AG09309 (cell line): ENCODE measurements around the gene ALDH3B2.
A peak's percentile ranks its signal among the peaks of the same experiment; 100 is the strongest.

Source experiments
- DNase-seq: peaks from one replicate; pipeline ENCODE4 v3.0.0-alpha.2; 2010; ENCODE audit warnings: low read depth
- H3K4me3 ChIP-seq: 2 replicates; pipeline ENCODE4 v1.5.1; 2011; ENCODE audit warnings: mild to moderate bottlenecking, low read depth, low read length, moderate library complexity; ENCODE audit not compliant: control insufficient read depth
- CTCF ChIP-seq: IDR thresholded peaks from 2 replicates; pipeline ENCODE4 v1.5.1; 2011; ENCODE audit warnings: mild to moderate bottlenecking, low read depth, low read length, inconsistent platforms; ENCODE audit not compliant: insufficient read depth, control insufficient read depth; ENCODE audit errors: missing control alignments

Gene ALDH3B2

GRCh38 chr11:67656278-67656922 is 18.0 kb downstream of the ALDH3B2 start:
- no peak for DNase-seq

GRCh38 chr11:67654225-67654624 is 20.2 kb downstream of the ALDH3B2 start:
- no peak overlapping the region for H3K4me3 ChIP-seq
- no peak for TF ChIP-seq CTCF
- no peak for DNase-seq

More at GRCh38 chr11:67656278-67656922, 18.0 kb downstream of the ALDH3B2 start:
- TF ChIP-seq CTCF: no peak
- H3K4me3 ChIP-seq: no peak overlapping the region

- no peak overlapping the region for H3K4me3 ChIP-seq
- no peak for DNase-seq
- TF ChIP-seq CTCF: no peak
These were observed 21.2 kb downstream of the ALDH3B2 start for GRCh38 chr11:67652965-67653845.

- no peak overlapping the region for H3K4me3 ChIP-seq
- TF ChIP-seq CTCF: no peak
- no peak for DNase-seq
These were observed 22.2 kb downstream of the ALDH3B2 start for GRCh38 chr11:67651976-67652781.

- no peak for TF ChIP-seq CTCF
- no peak for DNase-seq
- peak overlapping the region; percentile 35 for H3K4me3 ChIP-seq
These were observed 24.6 kb downstream of the ALDH3B2 start for GRCh38 chr11:67649634-67650510.
